Activated naive CD4-positive, alpha-beta T cell treated with anti-CD3 and anti-CD28 coated beads, Interleukin-2, amount 10 ng/mL, durations not matched to agents 7 days and 5 days (primary cell): ENCODE measurements around the gene AMN1.
"Not testable (repeated sequence)": the region's sequence is repeated elsewhere in the genome, so short reads cannot be mapped to it uniquely, and the experiment has no call there.

Source experiments
- CTCF ChIA-PET: fragments of 350-600 bp; sonication (Branson Sonifier 250); formaldehyde crosslinking; loops from one replicate; lab custom pipeline; 2021; ENCODE audit warnings: antibody characterized with exemption; lab: Charles Lee
- DNase-seq: peaks from one replicate; pipeline ENCODE4 v3.0.0-alpha.2; 2020
- H3K27ac Mint-ChIP-seq: one replicate; pipeline ENCODE4 v1.8.0; 2021; ENCODE audit warnings: mild to moderate bottlenecking, moderate library complexity, mixed read lengths
- H3K27me3 Mint-ChIP-seq: one replicate; pipeline ENCODE4 v1.8.0; 2021; ENCODE audit warnings: mild to moderate bottlenecking, mixed read lengths
- H3K36me3 Mint-ChIP-seq: one replicate; pipeline ENCODE4 v1.8.0; 2021; ENCODE audit warnings: mixed read lengths
- H3K4me1 Mint-ChIP-seq: one replicate; pipeline ENCODE4 v1.8.0; 2021; ENCODE audit warnings: mixed read lengths
- H3K4me3 Mint-ChIP-seq: one replicate; pipeline ENCODE4 v1.8.0; 2021; ENCODE audit warnings: mild to moderate bottlenecking, moderate library complexity, mixed read lengths
- H3K9me3 Mint-ChIP-seq: one replicate; pipeline ENCODE4 v1.8.0; 2021; ENCODE audit warnings: mixed read lengths

AMN1 gene

DNA sequence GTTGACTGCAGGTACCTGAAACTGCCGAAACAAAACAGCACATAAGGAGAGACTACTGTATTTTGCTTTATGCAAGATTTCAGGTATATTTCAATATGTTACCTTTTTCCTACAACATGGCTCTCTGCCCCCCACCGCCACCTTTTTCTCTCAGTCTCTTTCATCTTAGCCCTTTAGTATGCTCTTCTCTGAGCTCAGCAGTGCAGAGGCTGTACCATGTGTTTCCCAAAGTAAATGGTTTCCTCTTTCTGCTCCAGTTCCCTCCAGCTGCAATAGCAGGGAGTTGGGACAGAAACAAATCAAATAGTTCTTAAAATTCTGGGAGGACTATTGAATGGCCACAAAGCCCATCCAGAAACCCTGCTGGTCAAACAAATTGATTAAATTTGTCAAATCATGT, 4.3 kb downstream of the AMN1 start:
- no peak for DNase-seq
- CTCF ChIA-PET, result interaction anchor here (0.7 kb wide), 1 partner anchor 283 kb away, joined by 3 read pairs; no protein-coding TSS in a partner anchor
- Mint-ChIP-seq H3K36me3 (peaks cover 53% of the 10 kb centered on the region), H3K9me3 (peaks cover 32% of the 10 kb centered on the region), H3K27me3 (peaks cover 4% of the 10 kb centered on the region), H3K4me3 (no peak overlapping the region), H3K4me1 (peaks cover 30% of the 10 kb centered on the region), H3K27ac (no peak overlapping the region)

- CTCF ChIA-PET, result no interaction called here
- H3K27ac Mint-ChIP-seq, result no peak overlapping the region
- no peak overlapping the region for H3K4me3 Mint-ChIP-seq
Measured at GRCh38 chr12:31722580-31722979, 6.2 kb downstream of the AMN1 start.

GRCh38 chr12:31718542-31719198, 10.2 kb downstream of the AMN1 start:
- H3K4me3 Mint-ChIP-seq, DNase-seq, H3K27ac Mint-ChIP-seq, H3K27me3 Mint-ChIP-seq, CTCF ChIA-PET: not testable (repeated sequence)
- H3K9me3 Mint-ChIP-seq, result peaks cover 36% of the 10 kb centered on the region
- peaks cover 17% of the 10 kb centered on the region for H3K4me1 Mint-ChIP-seq
- H3K36me3 Mint-ChIP-seq, result peaks cover 46% of the 10 kb centered on the region

More at GRCh38 chr12:31722580-31722979, 6.2 kb downstream of the AMN1 start:
- H3K36me3 Mint-ChIP-seq, result peaks cover 63% of the 10 kb centered on the region
- peaks cover 20% of the 10 kb centered on the region for H3K4me1 Mint-ChIP-seq
- peaks cover 41% of the 10 kb centered on the region for H3K9me3 Mint-ChIP-seq
- no peak for DNase-seq
- H3K27me3 Mint-ChIP-seq, result no peaks in the 10 kb centered on the region

GRCh38 chr12:31716998-31717397, 11.8 kb downstream of the AMN1 start:
- Mint-ChIP-seq H3K9me3 (peaks cover 33% of the 10 kb centered on the region), H3K36me3 (peaks cover 38% of the 10 kb centered on the region)
- not testable (repeated sequence) for H3K4me1 Mint-ChIP-seq, H3K27me3 Mint-ChIP-seq, H3K4me3 Mint-ChIP-seq, DNase-seq, H3K27ac Mint-ChIP-seq
- CTCF ChIA-PET, result interaction anchor here (0.7 kb wide), 1 partner anchor 57 kb away, joined by 3 read pairs; no protein-coding TSS in a partner anchor

GRCh38 chr12:31715283-31715825, 13.5 kb downstream of the AMN1 start:
- H3K4me3 Mint-ChIP-seq, result no peak overlapping the region
- peaks cover 27% of the 10 kb centered on the region for H3K36me3 Mint-ChIP-seq
- no peak for DNase-seq
- H3K9me3 Mint-ChIP-seq, result peaks cover 27% of the 10 kb centered on the region
- CTCF ChIA-PET, result no interaction called here
- H3K27me3 Mint-ChIP-seq, result no peaks in the 10 kb centered on the region
- no peak overlapping the region for H3K27ac Mint-ChIP-seq
- H3K4me1 Mint-ChIP-seq, result peaks cover 7% of the 10 kb centered on the region

GRCh38 chr12:31714406-31715271, 14.2 kb downstream of the AMN1 start:
- Mint-ChIP-seq H3K36me3 (peaks cover 31% of the 10 kb centered on the region), H3K27ac (no peak overlapping the region), H3K4me3 (no peak overlapping the region), H3K9me3 (peaks cover 31% of the 10 kb centered on the region), H3K4me1 (peaks cover 7% of the 10 kb centered on the region), H3K27me3 (no peaks in the 10 kb centered on the region)
- DNase-seq, result no peak
- CTCF ChIA-PET, result no interaction called here

- peaks cover 31% of the 10 kb centered on the region for H3K9me3 Mint-ChIP-seq
- H3K4me3 Mint-ChIP-seq, result no peak overlapping the region
- CTCF ChIA-PET, result no interaction called here
- peaks cover 5% of the 10 kb centered on the region for H3K4me1 Mint-ChIP-seq
- H3K27me3 Mint-ChIP-seq, result no peaks in the 10 kb centered on the region
- H3K27ac Mint-ChIP-seq, result no peak overlapping the region
- DNase-seq, result no peak
- peaks cover 25% of the 10 kb centered on the region for H3K36me3 Mint-ChIP-seq
Measured at GRCh38 chr12:31712877-31713276, 15.9 kb downstream of the AMN1 start.

DNA sequence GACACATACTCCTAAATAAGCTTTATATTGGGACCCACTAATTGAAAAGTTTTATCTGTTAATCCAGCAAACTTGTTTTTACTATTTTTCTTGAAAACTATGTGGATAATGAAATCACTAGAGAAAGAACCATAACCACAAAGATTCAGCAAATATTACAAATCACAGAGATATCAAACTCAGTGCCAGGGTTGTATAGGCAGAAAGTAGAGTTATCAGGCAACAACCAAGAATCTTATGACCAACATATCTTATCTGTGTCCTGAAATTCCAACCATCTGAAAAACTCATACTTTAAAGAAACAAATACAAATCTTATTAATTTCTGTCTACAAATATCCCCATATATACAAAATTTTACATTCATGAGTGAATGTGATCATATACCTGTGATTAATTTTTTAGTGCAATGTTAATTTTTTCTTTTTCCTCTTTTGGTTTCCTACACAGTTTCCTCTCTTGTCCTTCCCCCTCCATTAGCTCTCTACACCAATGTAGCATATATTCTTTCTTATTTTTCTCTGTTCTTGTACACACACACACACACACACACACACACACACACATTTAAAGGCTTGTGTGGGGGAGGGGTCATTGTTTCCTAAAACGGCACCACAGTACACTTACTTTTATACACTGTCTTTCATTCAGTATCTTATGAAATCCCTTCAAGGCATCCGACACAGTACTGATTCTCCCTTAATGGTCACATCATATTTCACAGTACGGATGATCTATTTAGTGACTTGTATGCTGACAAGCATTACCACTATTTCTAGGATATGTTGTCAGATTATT, 18.6 kb downstream of the AMN1 start:
- H3K36me3 Mint-ChIP-seq, result peaks cover 26% of the 10 kb centered on the region
- CTCF ChIA-PET, result no interaction called here
- H3K27me3 Mint-ChIP-seq, result no peaks in the 10 kb centered on the region
- peaks cover 29% of the 10 kb centered on the region for H3K9me3 Mint-ChIP-seq
- H3K4me1 Mint-ChIP-seq, result peaks cover 8% of the 10 kb centered on the region
- no peak overlapping the region for H3K4me3 Mint-ChIP-seq
- H3K27ac Mint-ChIP-seq, result no peak overlapping the region
- DNase-seq, result no peak

DNA sequence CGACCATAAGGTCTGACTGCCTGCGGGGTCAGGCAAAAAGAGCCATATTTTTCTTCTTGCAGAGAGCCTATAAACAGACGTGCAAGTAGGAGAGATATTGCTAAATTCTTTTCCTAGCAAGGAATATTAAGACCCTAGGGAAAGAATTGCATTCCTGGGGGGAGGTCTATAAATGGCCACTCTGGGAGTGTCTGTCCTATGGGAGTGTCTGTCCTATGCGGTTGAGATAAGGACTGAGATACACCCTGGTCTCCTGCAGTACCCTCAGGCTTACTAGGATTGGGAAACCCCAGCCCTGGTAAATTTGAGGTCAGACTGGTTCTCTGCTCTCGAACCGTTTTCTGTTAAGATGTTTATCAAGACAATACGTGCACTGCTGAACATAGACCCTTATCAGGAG, 20.7 kb downstream of the AMN1 start:
- H3K27ac Mint-ChIP-seq, H3K4me1 Mint-ChIP-seq, DNase-seq, H3K27me3 Mint-ChIP-seq, CTCF ChIA-PET, H3K4me3 Mint-ChIP-seq: not testable (repeated sequence)
- peaks cover 29% of the 10 kb centered on the region for H3K9me3 Mint-ChIP-seq
- H3K36me3 Mint-ChIP-seq, result peaks cover 26% of the 10 kb centered on the region

- peaks cover 25% of the 10 kb centered on the region for H3K9me3 Mint-ChIP-seq
- peaks cover 6% of the 10 kb centered on the region for H3K4me1 Mint-ChIP-seq
- no peak overlapping the region for H3K4me3 Mint-ChIP-seq
- H3K27ac Mint-ChIP-seq, result no peak overlapping the region
- H3K36me3 Mint-ChIP-seq, result peaks cover 27% of the 10 kb centered on the region
- CTCF ChIA-PET, result interaction anchor here (0.6 kb wide), 1 partner anchor 24 kb away, joined by 3 read pairs; no protein-coding TSS in a partner anchor
- no peaks in the 10 kb centered on the region for H3K27me3 Mint-ChIP-seq
- DNase-seq, result no peak
Measured at GRCh38 chr12:31705621-31706020, 23.2 kb downstream of the AMN1 start.

GRCh38 chr12:31702047-31702446, 26.8 kb downstream of the AMN1 start:
- Mint-ChIP-seq H3K4me3 (no peak overlapping the region), H3K9me3 (no peaks in the 10 kb centered on the region), H3K27ac (no peak overlapping the region), H3K36me3 (peaks cover 16% of the 10 kb centered on the region), H3K27me3 (no peaks in the 10 kb centered on the region), H3K4me1 (peaks cover 6% of the 10 kb centered on the region)
- DNase-seq, result no peak
- CTCF ChIA-PET, result interaction anchor here (0.6 kb wide), 1 partner anchor 952 kb away, joined by 4 read pairs; no protein-coding TSS in a partner anchor

GRCh38 chr12:31689921-31690320, 38.9 kb downstream of the AMN1 start:
- H3K4me3 Mint-ChIP-seq, DNase-seq, CTCF ChIA-PET, H3K4me1 Mint-ChIP-seq, H3K27ac Mint-ChIP-seq, H3K27me3 Mint-ChIP-seq: not testable (repeated sequence)
- Mint-ChIP-seq H3K36me3 (peaks cover 35% of the 10 kb centered on the region), H3K9me3 (peaks cover 14% of the 10 kb centered on the region)

DNA sequence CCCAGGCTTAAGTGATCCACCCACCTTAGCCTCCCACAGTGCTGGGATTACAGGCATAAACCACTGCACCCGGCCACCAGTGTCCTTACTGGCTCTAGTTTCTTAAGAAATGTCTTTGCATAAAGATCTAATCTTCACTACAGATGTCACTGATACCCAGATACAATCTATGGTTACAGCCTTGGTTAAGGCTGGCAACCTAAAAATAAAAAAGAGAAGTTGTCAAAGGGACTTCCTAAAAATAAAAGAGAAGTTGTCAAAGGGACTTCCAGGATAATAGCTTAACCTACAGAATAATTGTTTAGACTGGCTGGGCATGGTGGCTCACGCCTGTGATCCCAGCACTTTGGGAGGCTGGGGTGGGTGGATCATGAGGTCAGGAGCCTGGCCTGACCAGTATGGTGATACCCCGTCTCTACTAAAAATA, 41.7 kb downstream of the AMN1 start:
- Mint-ChIP-seq H3K9me3 (peaks cover 24% of the 10 kb centered on the region), H3K27ac (peak overlapping the region; percentile 74), H3K4me1 (peaks cover 8% of the 10 kb centered on the region), H3K27me3 (no peaks in the 10 kb centered on the region), H3K4me3 (no peak overlapping the region), H3K36me3 (peaks cover 57% of the 10 kb centered on the region)
- CTCF ChIA-PET, result no interaction called here
- DNase-seq, result no peak

DNA sequence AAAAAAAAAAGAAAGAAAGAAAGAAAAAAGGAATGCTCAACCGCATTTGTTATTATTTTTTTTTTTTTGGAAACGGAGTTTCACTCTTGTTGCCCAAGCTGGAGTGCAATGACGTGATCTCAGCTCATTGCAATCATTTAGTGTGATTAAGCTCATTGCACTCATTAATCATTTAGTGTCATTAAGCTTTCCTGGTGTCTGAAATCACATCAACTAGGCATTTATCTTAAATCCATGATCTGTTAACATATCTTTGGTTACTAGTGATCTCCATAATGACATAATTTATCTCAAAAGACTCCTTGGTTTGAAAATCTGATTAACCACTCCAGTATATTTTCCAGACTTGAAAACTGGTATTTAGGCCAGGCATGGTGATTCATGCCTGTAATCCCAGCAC, 43.0 kb downstream of the AMN1 start:
- no peaks in the 10 kb centered on the region for H3K27me3 Mint-ChIP-seq
- CTCF ChIA-PET, result no interaction called here
- peaks cover 25% of the 10 kb centered on the region for H3K9me3 Mint-ChIP-seq
- H3K36me3 Mint-ChIP-seq, result peaks cover 57% of the 10 kb centered on the region
- no peak overlapping the region for H3K4me3 Mint-ChIP-seq
- no peak overlapping the region for H3K27ac Mint-ChIP-seq
- H3K4me1 Mint-ChIP-seq, result peaks cover 10% of the 10 kb centered on the region
- no peak for DNase-seq
